Hematopoietic multipotent progenitor cell treated with erythropoietin and hydrocortisone succinate and interleukin-3 and kit ligand, for 15 days (in vitro differentiated cells): ENCODE data around the gene MYORG.
A peak's percentile ranks its signal among the peaks of the same experiment; 100 is the strongest.

ENCODE experiments used
- DNase-seq: peaks from one replicate; pipeline ENCODE4 v3.0.0-alpha.2; 2015; ENCODE audit warnings: low spot score

Gene MYORG

DNA sequence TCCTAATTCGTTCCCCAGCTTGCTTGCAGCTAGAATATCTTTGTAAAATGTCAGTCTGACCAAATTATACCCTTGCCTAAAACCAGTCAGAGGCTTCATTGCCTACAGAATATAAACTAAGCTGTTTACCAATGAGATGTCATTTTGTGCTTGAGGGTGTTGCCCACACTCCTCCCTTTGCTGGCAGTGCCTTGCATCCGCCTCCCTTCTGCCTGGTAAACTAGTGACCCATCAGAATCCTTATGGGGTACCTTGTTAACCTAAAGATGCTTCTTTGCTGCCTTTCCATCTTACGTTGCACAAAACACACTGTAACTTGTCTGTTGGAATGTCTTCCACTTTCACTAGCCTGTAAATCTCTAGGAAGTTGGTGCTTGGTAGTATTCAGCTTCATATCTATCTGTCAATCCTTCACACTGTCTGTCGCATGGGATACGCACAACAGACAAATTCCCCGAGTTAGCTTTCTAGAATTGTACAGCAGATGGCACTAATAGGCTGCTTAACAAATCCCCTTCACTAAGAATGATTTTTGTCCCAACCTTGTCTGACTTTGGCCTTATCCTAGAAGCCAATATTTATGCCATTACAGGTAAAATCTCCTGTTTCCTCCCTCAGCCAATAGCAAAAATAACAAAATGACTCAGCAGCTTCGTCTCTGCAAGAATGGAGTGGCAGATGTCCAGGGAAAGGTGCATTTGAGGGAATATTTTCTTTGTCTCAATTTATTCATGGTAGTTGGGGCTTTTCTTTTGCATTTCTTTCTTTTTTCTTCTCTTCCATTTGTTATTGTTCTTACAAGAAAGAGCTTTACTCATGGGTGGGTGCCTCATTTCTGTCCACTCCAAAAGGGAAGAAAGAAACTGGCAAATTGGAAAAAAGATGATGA is 44.4 kb downstream of the MYORG start:
- peak; percentile 65 for DNase-seq

DNA sequence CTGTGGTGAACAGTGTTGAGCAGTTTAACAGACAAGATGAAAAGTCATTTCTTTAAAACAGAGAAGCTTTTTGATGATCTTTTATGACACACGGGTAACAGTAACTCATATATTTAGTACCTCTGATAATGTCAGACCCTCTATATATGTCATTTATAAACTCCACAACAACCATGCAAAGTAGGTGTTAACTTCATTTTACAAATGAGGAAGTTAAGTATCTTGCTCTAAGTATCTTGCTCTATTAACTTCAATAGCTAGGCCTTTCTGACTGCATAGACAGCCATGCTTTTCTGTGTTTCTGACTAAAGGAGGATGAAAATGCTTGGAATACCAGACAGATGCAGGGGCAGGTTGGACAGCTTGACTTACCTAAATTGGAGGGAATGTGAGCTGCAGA is 45.5 kb downstream of the MYORG start:
- no peak for DNase-seq

DNA sequence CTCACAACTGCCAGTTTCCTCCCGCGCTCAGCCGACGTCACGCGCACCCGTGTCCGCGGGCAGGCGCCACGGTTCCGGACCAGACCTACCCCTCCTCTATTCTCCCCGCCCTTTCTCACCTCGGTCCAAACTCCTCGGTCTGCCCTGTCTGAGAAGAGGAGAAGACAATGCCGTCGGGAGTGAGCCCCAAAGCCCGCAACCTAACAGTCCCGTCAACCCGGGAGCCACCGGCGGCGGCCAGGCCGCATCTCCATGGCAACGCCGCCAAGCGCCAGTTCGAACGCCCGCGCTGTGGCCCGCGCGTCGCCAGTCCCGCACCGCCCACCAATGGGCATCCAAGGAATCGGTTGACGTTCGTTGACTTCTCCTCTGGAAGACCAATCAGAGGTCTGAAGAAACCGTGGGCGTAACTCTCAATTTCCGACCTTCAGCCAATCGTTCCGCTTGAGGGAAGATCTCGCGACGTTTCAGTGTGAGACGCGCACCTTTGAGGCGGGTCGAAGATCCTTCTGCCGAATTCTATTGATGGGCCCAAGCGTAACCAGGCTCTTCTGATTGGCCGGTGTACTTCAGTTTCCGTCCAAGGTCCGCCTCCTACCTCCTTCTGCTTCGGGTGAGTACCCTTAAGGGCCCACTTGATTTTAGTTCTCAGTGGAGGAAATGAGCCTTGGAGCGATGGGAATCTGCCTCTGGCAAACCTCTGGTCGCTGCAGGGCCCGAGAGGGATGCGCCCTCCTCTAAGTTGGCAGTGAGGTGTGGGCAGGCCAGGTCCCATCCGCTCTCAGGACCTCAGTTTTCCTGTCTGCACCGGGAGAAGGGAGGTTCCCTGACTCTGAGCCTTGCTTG is 47.5 kb downstream of the MYORG start, which contains the start of the genes KIF24 and NUDT2:
Gene KIF24 (minus strand): TSS at position 282 of the 846 bp plus-strand sequence. CDS start 17,922 bp downstream, outside the sequence.
Gene NUDT2 (plus strand): TSS at position 583 of the 846 bp plus-strand sequence. CDS start 9,471 bp downstream, outside the sequence.
- peak; percentile 100 for DNase-seq

DNA sequence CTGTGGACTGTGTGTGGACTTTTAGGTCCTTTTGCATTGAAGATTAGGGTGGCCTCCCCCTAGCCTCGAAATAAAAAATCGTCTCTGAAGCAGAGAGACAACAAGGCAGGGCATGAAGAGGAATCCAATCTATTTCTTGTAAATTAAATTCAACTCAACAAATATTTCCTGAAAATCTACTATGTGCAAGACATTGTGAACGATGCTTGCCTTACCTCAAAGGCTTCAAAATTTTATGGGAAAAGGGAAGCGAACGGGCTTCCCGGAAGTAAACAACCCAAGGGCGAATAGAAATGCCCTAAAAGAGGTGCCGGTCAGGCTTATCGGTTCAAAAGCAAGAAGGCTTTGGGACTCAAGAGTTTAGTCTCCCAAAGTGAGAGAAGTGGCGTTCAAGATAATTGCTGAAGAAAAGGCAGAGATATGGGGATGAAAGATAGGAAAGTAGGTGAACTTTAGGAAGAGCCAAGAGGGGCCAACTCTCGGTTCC is 48.2 kb downstream of the MYORG start:
- DNase-seq, result no peak

DNA sequence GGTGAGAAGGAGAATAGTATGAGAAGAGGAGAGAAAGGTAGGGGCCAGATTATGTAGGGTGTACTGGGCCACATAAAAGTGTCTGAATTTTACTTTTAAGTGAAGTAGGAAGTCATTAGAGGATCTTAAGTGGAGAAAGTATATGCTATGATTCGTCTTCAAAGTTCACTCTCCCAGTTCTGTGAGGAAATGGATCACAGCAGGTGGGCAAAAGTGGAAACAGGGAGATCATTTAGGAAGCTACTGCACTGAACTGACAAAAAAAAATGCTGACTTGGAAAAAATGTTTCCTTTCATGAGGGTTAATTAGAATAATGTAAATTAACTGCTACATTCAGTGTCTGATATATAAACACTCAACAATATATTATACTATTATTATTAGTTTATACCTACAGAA is 50.0 kb downstream of the MYORG start:
- DNase-seq, result no peak

DNA sequence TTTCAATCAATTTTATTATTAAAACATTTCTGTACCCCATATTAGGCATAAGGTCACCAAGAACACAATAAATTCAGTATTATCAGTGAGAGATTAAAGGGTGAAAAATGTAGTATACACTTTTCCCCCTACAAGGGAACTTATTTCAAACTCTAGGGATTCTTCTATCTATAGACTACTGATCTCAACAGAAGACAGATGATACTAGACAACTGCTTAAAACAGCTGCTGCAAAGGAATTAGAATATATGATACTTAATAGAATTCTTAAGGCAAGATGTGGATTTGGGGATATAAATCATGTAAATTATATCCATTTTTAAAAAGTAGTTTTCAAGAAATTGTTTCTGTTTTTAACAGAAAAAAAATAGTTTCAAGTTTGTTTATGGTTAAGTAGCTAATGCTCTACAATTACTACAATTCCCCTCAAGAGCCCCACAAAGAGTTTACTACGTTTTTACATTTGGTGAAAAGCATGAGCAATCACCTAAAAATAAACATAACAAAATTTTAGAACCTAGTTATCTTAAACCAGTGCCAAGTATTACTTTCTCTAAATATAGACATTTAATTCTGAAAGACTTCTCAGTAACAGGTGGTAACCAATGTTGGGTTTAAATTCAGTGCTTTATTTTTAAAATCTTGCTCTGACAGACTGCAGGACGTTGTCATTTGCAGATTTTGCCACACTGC is 53.7 kb downstream of the MYORG start:
- no peak for DNase-seq

DNA sequence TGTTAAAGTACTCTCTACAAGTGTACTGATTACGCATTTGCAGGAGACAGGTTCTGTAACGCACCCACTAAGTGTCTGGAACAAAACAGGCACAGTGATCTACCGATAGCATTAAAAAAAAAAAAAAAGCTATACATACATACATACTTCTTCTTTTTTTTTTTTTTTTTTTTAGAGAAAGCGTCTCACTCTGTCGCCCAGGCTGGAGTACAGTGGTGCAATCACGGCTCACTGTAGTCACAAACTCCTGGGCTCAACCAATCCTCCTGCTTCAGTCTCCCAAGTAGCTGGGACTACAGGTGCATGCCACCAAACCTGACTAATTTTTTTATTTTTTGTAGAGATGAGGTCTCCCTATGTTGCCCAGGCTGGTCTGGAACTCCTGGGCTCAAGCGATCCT is 55.2 kb downstream of the MYORG start:
- DNase-seq, result no peak

DNA sequence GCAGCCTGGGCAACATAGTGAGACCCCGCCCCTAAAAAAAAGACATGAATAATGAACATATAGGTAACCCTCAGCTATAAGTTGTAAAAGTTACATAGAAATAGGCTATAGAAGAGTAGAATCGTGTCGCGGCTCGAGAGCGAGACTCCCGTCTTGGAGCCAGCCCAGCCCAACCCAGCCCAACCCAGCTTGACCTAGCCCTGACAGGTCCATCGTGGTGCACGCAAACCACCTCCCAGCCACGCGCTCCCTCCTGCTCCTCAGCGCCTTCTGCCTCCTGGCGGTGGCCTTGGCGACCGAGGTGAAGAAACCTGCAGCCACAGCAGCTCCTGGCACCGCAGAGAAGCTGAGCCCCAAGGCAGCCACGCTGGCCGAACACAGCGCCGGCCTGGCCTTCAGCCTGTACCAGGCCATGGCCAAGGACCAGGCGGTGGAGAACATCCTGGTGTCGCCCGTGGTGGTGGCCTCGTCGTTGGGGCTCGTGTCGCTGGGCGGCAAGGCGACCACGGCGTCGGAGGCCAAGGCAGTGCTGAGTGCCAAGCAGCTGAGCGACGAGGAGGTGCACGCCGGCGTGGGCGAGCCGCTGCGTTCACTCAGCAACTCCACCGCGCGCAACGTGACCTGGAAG is 58.4 kb downstream of the MYORG start:
- DNase-seq, result no peak

DNA sequence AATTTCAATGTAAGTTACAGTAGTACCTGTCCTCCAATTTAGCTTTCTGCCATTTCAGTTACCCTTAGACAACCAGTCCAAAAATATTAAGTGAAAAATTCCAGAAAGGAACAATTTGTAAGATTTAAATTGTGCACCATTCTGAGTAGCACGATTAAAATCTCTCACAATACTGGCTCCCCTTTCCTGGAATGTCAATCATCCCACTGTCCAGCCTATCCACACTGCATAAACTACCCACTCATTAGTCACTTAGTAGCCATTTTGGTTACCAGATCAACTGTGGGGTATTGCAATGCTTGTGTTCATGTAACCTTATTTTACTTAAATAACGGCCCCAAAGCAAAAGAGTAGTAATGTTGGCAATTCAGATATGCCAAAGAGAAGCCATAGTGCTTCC is 59.3 kb downstream of the MYORG start:
- DNase-seq, result no peak
